Mammary epithelial cell (primary cell): Measurements from ENCODE around the gene ALOX12B.

Experiments
- CTCF ChIP-seq, 2 donors: IDR thresholded peaks in 1 of 2; conservative IDR thresholded peaks in 1 of 2; 2 replicates each; pipeline ENCODE4 v1.5.1; 2011 to 2012; ENCODE audit warnings: inconsistent platforms in 2 of 2, low read length in 2 of 2, mild to moderate bottlenecking in 2 of 2, control low read depth in 1 of 2, low read depth in 1 of 2; ENCODE audit not compliant: insufficient read depth in 1 of 2; ENCODE audit errors: extremely low read depth in 1 of 2
- EZH2 ChIP-seq: IDR thresholded peaks from 2 replicates; pipeline ENCODE4 v1.6.1; 2012; ENCODE audit warnings: low read length, inconsistent platforms, borderline replicate concordance

- TF ChIP-seq CTCF (conservative IDR thresholded peaks at IDR 0.05 in 1 of 2, IDR thresholded peaks at IDR 0.05 in 1 of 2; ENCODE audit: extremely low read depth in 1 of 2, insufficient read depth in 1 of 2, low read depth in 1 of 2, low read length in 2 of 2) (no peak), EZH2 (no peak)
Measured at GRCh38 chr17:8100111-8100510, 12.6 kb upstream of the ALOX12B start.
